Suprapubic skin (tissue), 4 donors: Measurements from ENCODE around the gene FNDC1.

Experiments
- EP300 ChIP-seq: sonication (generic); formaldehyde crosslinking; IDR thresholded peaks from one replicate; pipeline ENCODE4 v1.6.1; 2017; ENCODE audit warnings: antibody characterized with exemption
- POLR2A ChIP-seq, 2 donors: fragments of 450-650 bp; IDR thresholded peaks; one replicate each; pipeline ENCODE4 v1.6.1; 2017; ENCODE audit warnings: antibody characterized with exemption in 2 of 2, mild to moderate bottlenecking in 2 of 2, moderate library complexity in 2 of 2
- POLR2AphosphoS5 ChIP-seq, 3 donors: sonication (generic); formaldehyde crosslinking; IDR thresholded peaks; one replicate each; pipeline ENCODE4 v1.6.1; 2017; ENCODE audit warnings: antibody characterized with exemption in 3 of 3
- TF ChIP-seq, protein P1 (sequence below), 2 donors: fragments of 200-600 bp in 1 of 2; fragments of 450-650 bp in 1 of 2; sonication (generic) in 1 of 2; IDR thresholded peaks; one replicate each; pipeline ENCODE4 v1.5.1; 2016 to 2019; ENCODE audit warnings: antibody characterized with exemption in 2 of 2, mild to moderate bottlenecking in 1 of 2, moderate library complexity in 1 of 2

DNA sequence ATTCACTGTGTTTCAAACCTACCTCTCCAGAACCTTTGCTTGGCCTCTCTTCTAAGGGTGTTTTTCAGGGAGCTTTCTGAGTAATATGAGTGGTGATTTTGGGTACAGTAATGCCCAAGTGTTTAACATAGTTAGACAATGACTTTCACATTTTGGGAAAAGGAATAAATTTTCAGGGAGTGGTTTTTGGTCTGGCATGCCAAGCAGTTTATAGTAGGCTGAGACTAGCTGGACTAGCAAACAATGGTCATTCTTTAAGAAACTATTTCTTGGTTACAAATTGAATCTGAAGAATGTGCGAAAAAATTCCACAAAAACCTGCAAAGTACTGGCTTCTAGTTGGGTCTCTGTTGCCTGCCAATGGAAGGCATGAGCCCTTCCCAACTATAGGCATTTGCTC lies 15.4 kb downstream of the FNDC1 start:
- TF ChIP-seq POLR2A (IDR thresholded peaks at IDR 0.05) (no peak), EP300 (no peak), POLR2AphosphoS5 (IDR thresholded peaks at IDR 0.05) (no peak)
- TF ChIP-seq, protein P1, sequence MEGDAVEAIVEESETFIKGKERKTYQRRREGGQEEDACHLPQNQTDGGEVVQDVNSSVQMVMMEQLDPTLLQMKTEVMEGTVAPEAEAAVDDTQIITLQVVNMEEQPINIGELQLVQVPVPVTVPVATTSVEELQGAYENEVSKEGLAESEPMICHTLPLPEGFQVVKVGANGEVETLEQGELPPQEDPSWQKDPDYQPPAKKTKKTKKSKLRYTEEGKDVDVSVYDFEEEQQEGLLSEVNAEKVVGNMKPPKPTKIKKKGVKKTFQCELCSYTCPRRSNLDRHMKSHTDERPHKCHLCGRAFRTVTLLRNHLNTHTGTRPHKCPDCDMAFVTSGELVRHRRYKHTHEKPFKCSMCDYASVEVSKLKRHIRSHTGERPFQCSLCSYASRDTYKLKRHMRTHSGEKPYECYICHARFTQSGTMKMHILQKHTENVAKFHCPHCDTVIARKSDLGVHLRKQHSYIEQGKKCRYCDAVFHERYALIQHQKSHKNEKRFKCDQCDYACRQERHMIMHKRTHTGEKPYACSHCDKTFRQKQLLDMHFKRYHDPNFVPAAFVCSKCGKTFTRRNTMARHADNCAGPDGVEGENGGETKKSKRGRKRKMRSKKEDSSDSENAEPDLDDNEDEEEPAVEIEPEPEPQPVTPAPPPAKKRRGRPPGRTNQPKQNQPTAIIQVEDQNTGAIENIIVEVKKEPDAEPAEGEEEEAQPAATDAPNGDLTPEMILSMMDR (IDR thresholded peaks at IDR 0.05) = no peak
